GM21423 (cell line): ENCODE results near the gene TMEM120B.
"Not testable (repeated sequence)": the region's sequence is repeated elsewhere in the genome, so short reads cannot be mapped to it uniquely, and the experiment has no call there.

Source experiments
- ATAC-seq: cut with Tn5 transposase; IDR thresholded peaks from one replicate; pipeline ENCODE4 v1.9.1; 2021; ENCODE audit warnings: mild to moderate bottlenecking, moderate library complexity; ENCODE audit not compliant: unreplicated experiment

TMEM120B gene

GRCh38 chr12:121738340-121738858 is 25.8 kb downstream of the TMEM120B start:
- no peak for ATAC-seq

GRCh38 chr12:121740847-121741246 is 28.3 kb downstream of the TMEM120B start:
- no peak for ATAC-seq

- ATAC-seq, result no peak
Observed at GRCh38 chr12:121741743-121742142, 29.2 kb downstream of the TMEM120B start.

GRCh38 chr12:121745545-121745944 is 33.0 kb downstream of the TMEM120B start:
- ATAC-seq, result not testable (repeated sequence)

GRCh38 chr12:121748218-121748570 is 35.6 kb downstream of the TMEM120B start:
- ATAC-seq, result no peak

GRCh38 chr12:121748571-121749265 is 36.2 kb downstream of the TMEM120B start:
- ATAC-seq, result no peak

GRCh38 chr12:121749267-121749666 is 36.7 kb downstream of the TMEM120B start:
- no peak for ATAC-seq

- no peak for ATAC-seq
Observed at GRCh38 chr12:121750507-121750955, 38.0 kb downstream of the TMEM120B start.

- no peak for ATAC-seq
Observed at GRCh38 chr12:121751034-121751433, 38.5 kb downstream of the TMEM120B start.

GRCh38 chr12:121751749-121752351 is 39.3 kb downstream of the TMEM120B start:
- ATAC-seq, result no peak

GRCh38 chr12:121753844-121754264 is 41.3 kb downstream of the TMEM120B start:
- no peak for ATAC-seq

- ATAC-seq, result no peak
Observed at GRCh38 chr12:121754836-121755235, 42.3 kb downstream of the TMEM120B start.

GRCh38 chr12:121755591-121755990 is 43.0 kb downstream of the TMEM120B start:
- ATAC-seq, result no peak

- not testable (repeated sequence) for ATAC-seq
Observed at GRCh38 chr12:121758536-121758935, 46.0 kb downstream of the TMEM120B start.

- ATAC-seq, result no peak
Observed at GRCh38 chr12:121762269-121762668, 49.7 kb downstream of the TMEM120B start.

- no peak for ATAC-seq
Observed at GRCh38 chr12:121764808-121765207, 52.3 kb downstream of the TMEM120B start.

- ATAC-seq, result no peak
Observed at GRCh38 chr12:121765573-121765972, 53.0 kb downstream of the TMEM120B start.

GRCh38 chr12:121766290-121767039 is 53.9 kb downstream of the TMEM120B start:
- no peak for ATAC-seq

GRCh38 chr12:121767525-121768016 is 55.0 kb downstream of the TMEM120B start:
- ATAC-seq, result no peak

GRCh38 chr12:121769297-121769830 is 56.8 kb downstream of the TMEM120B start:
- ATAC-seq, result no peak

GRCh38 chr12:121769831-121770301 is 57.3 kb downstream of the TMEM120B start:
- no peak for ATAC-seq
